Uterus (tissue), 2 donors: ENCODE results near the gene TDP1.

ENCODE experiments used
- CTCF ChIP-seq, 4 experiments: fragments of 200-600 bp in 2 of 4; fragments of 450-650 bp in 2 of 4; sonication (generic) in 2 of 4; IDR thresholded peaks; one replicate each; pipeline ENCODE4 v1.5.1; 2016 to 2019; ENCODE audit warnings: antibody characterized with exemption in 4 of 4, mild to moderate bottlenecking in 2 of 4, moderate library complexity in 1 of 4
- POLR2A ChIP-seq, 2 donors: fragments of 450-650 bp; IDR thresholded peaks; one replicate each; pipeline ENCODE4 v1.6.1; 2016; ENCODE audit warnings: antibody characterized with exemption in 2 of 2, mild to moderate bottlenecking in 1 of 2, moderate library complexity in 1 of 2

DNA sequence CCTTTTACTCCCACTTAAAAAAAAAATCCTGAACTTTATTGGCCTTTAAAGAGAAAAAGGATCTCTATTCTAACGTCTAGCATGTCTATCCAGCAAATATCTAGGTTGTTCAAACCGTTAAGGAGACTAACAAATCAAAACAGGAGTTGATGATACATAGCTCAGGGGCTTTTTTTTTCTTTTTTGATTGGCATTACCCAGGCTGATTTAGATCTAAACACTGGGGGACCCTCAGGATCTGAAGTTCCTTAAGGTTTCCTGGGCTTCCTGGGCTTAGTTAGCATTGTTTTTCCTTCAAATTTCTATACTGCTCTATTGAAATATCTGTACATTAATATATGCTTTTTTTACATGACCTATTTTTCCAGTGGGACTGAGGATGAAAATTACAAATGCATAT lies 43.5 kb upstream of the TDP1 start:
- TF ChIP-seq POLR2A (IDR thresholded peaks at IDR 0.05) (no peak), CTCF (IDR thresholded peaks at IDR 0.05) (no peak)
